HFFc6 (cell line): ENCODE results near the gene ITIH3. TPM values are rescaled to one million over a fixed set of nuclear protein-coding genes. Genes with fewer than 3 reads are reported as not detected.

Experiments used
- DNase-seq: peaks from one replicate; pipeline ENCODE4 v3.0.0-alpha.2; 2018
- H3K27ac Mint-ChIP-seq: 2 replicates; pipeline ENCODE4 v1.8.0; 2020; ENCODE audit warnings: mild to moderate bottlenecking, mixed read lengths
- H3K27me3 Mint-ChIP-seq: 2 replicates; pipeline ENCODE4 v1.8.0; 2021; ENCODE audit warnings: mild to moderate bottlenecking, moderate library complexity, mixed read lengths; ENCODE audit not compliant: insufficient read depth
- H3K36me3 Mint-ChIP-seq: 2 replicates; pipeline ENCODE4 v1.8.0; 2021; ENCODE audit warnings: low read depth, mixed read lengths
- H3K4me1 Mint-ChIP-seq: 2 replicates; pipeline ENCODE4 v1.8.0; 2020; ENCODE audit warnings: low read depth, mixed read lengths
- H3K4me3 Mint-ChIP-seq: 2 replicates; pipeline ENCODE4 v1.8.0; 2020; ENCODE audit warnings: mild to moderate bottlenecking, moderate library complexity, mixed read lengths
- H3K9me3 Mint-ChIP-seq: 2 replicates; pipeline ENCODE4 v1.8.0; 2020; ENCODE audit warnings: mild to moderate bottlenecking, mixed read lengths
- total RNA-seq, 6 experiments: library from RNA; stranded (reverse); fragmentation: NEBNext Ultra II Directional; extraction: Animal tissue kit (Norgen Biotek cat#: 25700); gene quantifications; 2 replicates in 1 of 6; 3 replicates in 5 of 6; pipeline ENCODE4 v1.2.3, GENCODE V29; 2021
- TF ChIP-seq, protein P1 (sequence below): fragments of 200-600 bp; sonication (generic); IDR thresholded peaks from 2 replicates; pipeline ENCODE4 v1.5.0; 2021; ENCODE audit warnings: antibody characterized with exemption, mild to moderate bottlenecking

Gene ITIH3
- total RNA-seq, 6 experiments from 2014 or later: 0.59 to 1.3 (median 0.70) TPM

DNA sequence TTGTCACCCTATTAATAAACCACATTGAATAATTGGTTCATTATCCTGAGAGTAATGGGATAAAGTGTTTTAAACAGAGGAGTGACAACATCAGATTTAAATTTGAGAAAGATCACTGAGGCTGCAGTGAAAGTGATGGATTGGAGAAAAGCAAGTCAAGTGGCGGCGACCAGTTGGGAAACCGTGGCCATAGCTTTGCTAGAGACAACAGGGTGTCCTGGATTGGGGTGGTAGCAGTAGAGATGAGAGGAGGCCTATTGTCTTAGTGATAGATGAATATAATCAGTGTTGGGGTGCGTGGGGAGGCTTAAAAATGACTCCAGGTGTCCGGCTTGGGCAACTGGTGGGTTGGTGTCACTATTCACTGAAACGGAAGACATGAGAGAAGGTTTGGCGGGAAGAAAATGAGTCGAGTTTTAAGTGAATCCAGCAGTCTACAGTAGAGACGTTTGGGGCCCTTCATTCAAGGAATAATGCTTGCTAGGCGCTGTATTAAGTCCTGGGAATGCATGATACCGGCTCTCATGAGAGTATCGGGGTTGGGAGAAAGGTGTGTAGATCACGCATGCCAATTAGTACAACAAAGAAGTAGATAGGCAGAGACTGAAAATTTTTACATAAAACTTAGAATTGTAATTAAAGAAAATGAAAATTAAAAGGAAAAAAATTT lies 24.7 kb upstream of the ITIH3 start:
- H3K36me3 Mint-ChIP-seq: no peaks in the 10 kb centered on the region
- no peaks in the 10 kb centered on the region; the same call in 1 of the 2 replicates for H3K27me3 Mint-ChIP-seq
- no peak for DNase-seq
- peak overlapping the region; percentile 95 for H3K4me3 Mint-ChIP-seq
- peak overlapping the region; percentile 53 for H3K27ac Mint-ChIP-seq
- no peaks in the 10 kb centered on the region for H3K9me3 Mint-ChIP-seq
- TF ChIP-seq, protein P1, sequence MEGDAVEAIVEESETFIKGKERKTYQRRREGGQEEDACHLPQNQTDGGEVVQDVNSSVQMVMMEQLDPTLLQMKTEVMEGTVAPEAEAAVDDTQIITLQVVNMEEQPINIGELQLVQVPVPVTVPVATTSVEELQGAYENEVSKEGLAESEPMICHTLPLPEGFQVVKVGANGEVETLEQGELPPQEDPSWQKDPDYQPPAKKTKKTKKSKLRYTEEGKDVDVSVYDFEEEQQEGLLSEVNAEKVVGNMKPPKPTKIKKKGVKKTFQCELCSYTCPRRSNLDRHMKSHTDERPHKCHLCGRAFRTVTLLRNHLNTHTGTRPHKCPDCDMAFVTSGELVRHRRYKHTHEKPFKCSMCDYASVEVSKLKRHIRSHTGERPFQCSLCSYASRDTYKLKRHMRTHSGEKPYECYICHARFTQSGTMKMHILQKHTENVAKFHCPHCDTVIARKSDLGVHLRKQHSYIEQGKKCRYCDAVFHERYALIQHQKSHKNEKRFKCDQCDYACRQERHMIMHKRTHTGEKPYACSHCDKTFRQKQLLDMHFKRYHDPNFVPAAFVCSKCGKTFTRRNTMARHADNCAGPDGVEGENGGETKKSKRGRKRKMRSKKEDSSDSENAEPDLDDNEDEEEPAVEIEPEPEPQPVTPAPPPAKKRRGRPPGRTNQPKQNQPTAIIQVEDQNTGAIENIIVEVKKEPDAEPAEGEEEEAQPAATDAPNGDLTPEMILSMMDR: no peak
- H3K4me1 Mint-ChIP-seq: peaks cover 22% of the 10 kb centered on the region

DNA sequence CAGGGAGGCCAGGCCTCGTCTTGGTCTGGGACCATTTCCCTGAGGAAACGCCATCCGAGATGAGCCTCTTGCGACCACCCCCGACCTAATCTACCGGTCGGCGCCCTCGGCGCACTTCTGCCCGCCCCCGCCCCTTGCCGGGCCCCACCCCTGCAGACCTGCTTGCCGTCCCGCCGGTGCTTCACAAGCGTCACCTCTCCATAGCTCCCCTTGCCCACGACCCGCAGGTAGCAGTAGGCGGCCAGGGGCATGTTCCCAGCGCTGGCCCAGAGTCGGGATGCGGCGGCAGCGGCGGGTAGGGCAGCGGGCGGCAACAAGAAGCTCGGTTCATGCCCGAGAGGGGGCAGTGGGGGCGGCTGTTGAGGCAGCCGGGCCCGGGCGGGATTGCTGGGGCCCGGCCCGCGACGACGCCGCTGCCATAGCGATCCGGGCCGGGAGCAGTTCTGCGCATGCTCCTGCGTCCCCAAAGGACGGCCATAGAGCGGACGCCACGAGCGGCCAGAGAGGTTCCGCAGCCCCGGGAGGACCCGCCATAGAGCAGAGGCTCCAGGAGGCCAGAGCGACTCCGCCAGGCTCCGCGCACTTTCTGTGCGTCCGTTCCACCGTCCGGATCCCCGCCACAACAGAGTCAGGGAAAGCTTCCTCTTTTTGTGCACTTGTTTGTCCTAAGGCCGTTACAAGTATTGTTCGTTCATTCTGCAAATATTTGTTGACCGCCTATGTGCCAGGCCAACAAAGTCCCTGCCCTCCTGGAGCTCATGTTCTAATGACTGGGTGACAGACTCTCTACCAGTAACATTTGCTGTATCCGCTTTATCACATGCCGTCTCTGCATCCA lies 23.9 kb upstream of the ITIH3 start, which contains the start of gene NEK4:
TSS of gene NEK4 (minus strand) at position 445 of the 838 bp plus-strand sequence. CDS start at position 251, 194 bp downstream.
- DNase-seq: peak; percentile 85
- Mint-ChIP-seq H3K9me3 (no peaks in the 10 kb centered on the region), H3K27ac (peak within 1 kb of the TSS; percentile 92), H3K4me1 (peaks cover 22% of the 10 kb centered on the region), H3K36me3 (no peaks in the 10 kb centered on the region), H3K4me3 (peak within 1 kb of the TSS; percentile 95), H3K27me3 (peaks cover 3% of the 10 kb centered on the region)
- TF ChIP-seq, protein P1: peak; percentile 39; the same call in 1 of the 2 replicates

DNA sequence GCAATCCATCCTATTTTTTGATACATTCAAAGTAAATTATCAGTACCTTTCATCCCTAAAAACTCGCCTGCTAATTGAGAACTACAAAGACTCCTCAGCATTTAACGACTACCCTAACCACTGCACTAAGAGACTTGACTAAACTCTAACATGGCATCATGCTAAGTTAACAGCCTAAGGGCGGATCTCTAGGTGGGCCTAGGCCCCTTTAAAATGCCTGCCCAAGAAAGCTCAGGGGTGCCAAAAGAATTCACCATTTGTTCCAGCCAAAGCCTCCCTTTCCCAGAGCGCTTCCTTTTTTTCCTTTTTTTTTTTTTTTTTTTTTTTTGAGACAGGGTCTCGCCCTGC lies 23.3 kb upstream of the ITIH3 start:
- Mint-ChIP-seq H3K36me3 (no peaks in the 10 kb centered on the region), H3K9me3 (no peaks in the 10 kb centered on the region), H3K4me1 (peaks cover 22% of the 10 kb centered on the region), H3K27me3 (peaks cover 4% of the 10 kb centered on the region), H3K27ac (peak overlapping the region; percentile 92), H3K4me3 (peak overlapping the region; percentile 95)
- no peak for DNase-seq
- TF ChIP-seq, protein P1: no peak

DNA sequence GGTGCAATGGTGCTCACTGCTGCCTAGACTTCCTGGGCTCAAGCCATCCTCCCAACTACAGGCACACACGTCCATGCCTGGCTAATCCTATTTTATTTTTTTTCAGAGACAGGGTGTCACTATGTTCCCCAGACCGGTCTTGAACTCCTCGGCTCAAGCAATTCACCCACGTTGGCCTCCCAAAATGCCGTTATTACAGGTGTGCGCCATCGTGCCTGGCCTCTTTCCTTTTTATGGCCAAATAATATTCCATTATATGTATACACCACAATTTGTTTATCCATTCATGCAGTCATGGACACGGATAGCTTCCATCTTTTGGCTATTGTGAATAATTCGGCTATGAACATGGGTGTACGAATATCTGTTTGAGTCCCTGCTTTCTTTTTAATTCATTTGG lies 22.9 kb upstream of the ITIH3 start:
- no peaks in the 10 kb centered on the region for H3K9me3 Mint-ChIP-seq
- TF ChIP-seq, protein P1: no peak
- peak overlapping the region; percentile 92 for H3K27ac Mint-ChIP-seq
- peaks cover 22% of the 10 kb centered on the region for H3K4me1 Mint-ChIP-seq
- no peak for DNase-seq
- H3K4me3 Mint-ChIP-seq: peak overlapping the region; percentile 95
- H3K36me3 Mint-ChIP-seq: no peaks in the 10 kb centered on the region
- H3K27me3 Mint-ChIP-seq: peaks cover 6% of the 10 kb centered on the region

DNA sequence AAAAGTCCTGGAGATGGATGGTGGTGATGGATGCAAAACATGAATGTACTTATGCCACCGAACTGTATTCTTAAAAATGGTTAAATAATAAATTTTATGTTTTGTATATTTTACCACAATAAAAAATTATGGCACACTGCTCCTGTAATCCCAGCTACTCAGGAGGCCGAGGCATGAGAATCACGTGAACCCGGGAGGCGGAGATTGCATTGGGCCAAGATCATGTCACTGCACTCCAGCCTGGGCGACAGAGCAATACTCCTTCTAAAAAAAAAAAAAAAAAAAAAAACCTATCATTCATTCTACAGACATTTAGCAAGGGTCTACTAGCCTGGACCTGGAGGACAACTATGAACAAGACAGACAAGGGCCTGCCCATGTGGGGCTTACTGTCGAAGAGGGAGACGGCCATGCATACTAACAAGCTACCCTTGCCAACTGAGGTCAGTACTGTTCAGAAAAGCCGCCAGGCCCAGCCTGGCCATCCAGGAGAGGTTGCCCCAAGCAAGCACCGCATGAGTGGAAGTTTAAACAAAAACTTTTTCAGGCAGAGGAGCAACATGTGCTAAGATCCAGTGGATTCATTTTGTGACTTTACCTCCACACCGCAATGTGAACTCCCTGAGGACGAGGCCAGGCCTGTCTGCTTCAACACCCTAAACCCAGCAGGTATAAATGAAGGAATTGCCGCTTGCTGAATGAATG lies 21.1 kb upstream of the ITIH3 start:
- Mint-ChIP-seq H3K9me3 (no peaks in the 10 kb centered on the region), H3K27me3 (peaks cover 13% of the 10 kb centered on the region), H3K4me3 (no peak overlapping the region), H3K36me3 (no peaks in the 10 kb centered on the region), H3K4me1 (peaks cover 22% of the 10 kb centered on the region), H3K27ac (no peak overlapping the region)
- no peak for DNase-seq
- TF ChIP-seq, protein P1: no peak
